Lower lobe of right lung (tissue), 2 donors: Measurements from ENCODE around the gene STK39. TPM values are rescaled to one million over a fixed set of nuclear protein-coding genes. Genes with fewer than 3 reads are reported as not detected.
"Not testable (repeated sequence)": the region's sequence is repeated elsewhere in the genome, so short reads cannot be mapped to it uniquely, and the experiment has no call there.

ENCODE experiments used
- ATAC-seq, 2 donors: fragments of 200-7000 bp; cut with Tn5 transposase; one replicate each; pipeline ENCODE4 v1.9.1; 2020 to 2022; ENCODE audit warnings: mild to moderate bottlenecking in 2 of 2, moderate library complexity in 2 of 2
- DNase-seq: peaks from one replicate; pipeline ENCODE4 v3.0.0-alpha.2; 2020
- H3K27ac ChIP-seq: fragments of 200-600 bp; one replicate; pipeline ENCODE4 v1.8.0; 2022
- H3K27me3 ChIP-seq: fragments of 200-600 bp; one replicate; pipeline ENCODE4 v1.8.0; 2022; ENCODE audit warnings: low read depth
- H3K36me3 ChIP-seq: fragments of 200-600 bp; one replicate; pipeline ENCODE4 v1.8.0; 2022; ENCODE audit warnings: mild to moderate bottlenecking
- H3K4me1 ChIP-seq: fragments of 200-600 bp; one replicate; pipeline ENCODE4 v1.8.0; 2022
- H3K4me3 ChIP-seq: fragments of 200-600 bp; one replicate; pipeline ENCODE4 v1.8.0; 2022; ENCODE audit warnings: mild to moderate bottlenecking
- H3K9me3 ChIP-seq: fragments of 200-600 bp; one replicate; pipeline ENCODE4 v1.8.0; 2022
- intact Hi-C: fragments of 100-400 bp; cut with DNase I; formaldehyde crosslinking; loops from one replicate; pipeline ENCODE4 v1.11.0; 2022
- total RNA-seq: library from RNA; stranded (reverse); fragmentation: NEBNext Ultra II Directional; extraction: Animal tissue kit (Norgen Biotek cat#: 25700); gene quantifications from one replicate; pipeline ENCODE4 v1.2.1, GENCODE V29; 2021
- TF ChIP-seq, protein P1 (sequence below): fragments of 200-600 bp; IDR thresholded peaks from one replicate; pipeline ENCODE4 v1.8.0; 2022; ENCODE audit warnings: antibody characterized with exemption, mild to moderate bottlenecking
- donor health status: DM: no; HTN: yes; CAD: no; lungs with severe emphysema.

Gene STK39
- total RNA-seq, 1 donor from 2014 or later, result 12.6 TPM

GRCh38 chr2:168289880-168290279 is 42.5 kb upstream of the STK39 start:
- Histone ChIP-seq H3K4me1 (no peaks in the 10 kb centered on the region), H3K27me3 (no peaks in the 10 kb centered on the region), H3K9me3 (no peaks in the 10 kb centered on the region), H3K4me3 (no peak overlapping the region), H3K27ac (no peak overlapping the region), H3K36me3 (no peaks in the 10 kb centered on the region)
- TF ChIP-seq, protein P1, sequence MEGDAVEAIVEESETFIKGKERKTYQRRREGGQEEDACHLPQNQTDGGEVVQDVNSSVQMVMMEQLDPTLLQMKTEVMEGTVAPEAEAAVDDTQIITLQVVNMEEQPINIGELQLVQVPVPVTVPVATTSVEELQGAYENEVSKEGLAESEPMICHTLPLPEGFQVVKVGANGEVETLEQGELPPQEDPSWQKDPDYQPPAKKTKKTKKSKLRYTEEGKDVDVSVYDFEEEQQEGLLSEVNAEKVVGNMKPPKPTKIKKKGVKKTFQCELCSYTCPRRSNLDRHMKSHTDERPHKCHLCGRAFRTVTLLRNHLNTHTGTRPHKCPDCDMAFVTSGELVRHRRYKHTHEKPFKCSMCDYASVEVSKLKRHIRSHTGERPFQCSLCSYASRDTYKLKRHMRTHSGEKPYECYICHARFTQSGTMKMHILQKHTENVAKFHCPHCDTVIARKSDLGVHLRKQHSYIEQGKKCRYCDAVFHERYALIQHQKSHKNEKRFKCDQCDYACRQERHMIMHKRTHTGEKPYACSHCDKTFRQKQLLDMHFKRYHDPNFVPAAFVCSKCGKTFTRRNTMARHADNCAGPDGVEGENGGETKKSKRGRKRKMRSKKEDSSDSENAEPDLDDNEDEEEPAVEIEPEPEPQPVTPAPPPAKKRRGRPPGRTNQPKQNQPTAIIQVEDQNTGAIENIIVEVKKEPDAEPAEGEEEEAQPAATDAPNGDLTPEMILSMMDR, result no peak
- ATAC-seq (no peak), DNase-seq (no peak)
- intact Hi-C loops, result no loop called here

DNA sequence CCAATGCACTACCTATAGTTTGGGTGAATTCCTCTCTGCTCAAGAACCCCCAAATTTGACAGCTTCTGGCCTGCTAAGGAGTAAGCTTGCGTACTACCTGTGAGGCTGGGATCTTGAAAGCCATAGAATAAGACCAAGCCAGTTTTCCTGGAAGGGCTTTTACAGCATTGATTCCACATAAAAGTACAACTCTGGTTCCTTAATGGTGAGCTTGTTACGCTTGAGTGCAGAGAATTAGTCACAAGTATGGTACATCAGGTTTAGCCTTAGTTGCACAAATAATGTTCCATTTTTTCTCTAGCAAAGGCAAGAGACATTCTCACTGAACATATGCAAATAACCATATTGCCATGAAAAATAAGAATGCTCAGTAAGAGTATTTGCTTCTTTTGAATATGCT is 39.1 kb upstream of the STK39 start:
- H3K36me3 ChIP-seq, result no peaks in the 10 kb centered on the region
- no peak overlapping the region for H3K27ac ChIP-seq
- no peak overlapping the region for H3K4me3 ChIP-seq
- no peak for ATAC-seq
- H3K4me1 ChIP-seq, result no peaks in the 10 kb centered on the region
- TF ChIP-seq, protein P1, result no peak
- H3K9me3 ChIP-seq, result no peaks in the 10 kb centered on the region
- no peak for DNase-seq
- intact Hi-C loops, result no loop called here
- no peaks in the 10 kb centered on the region for H3K27me3 ChIP-seq

- H3K27ac ChIP-seq, result no peak overlapping the region
- H3K4me1 ChIP-seq, result no peaks in the 10 kb centered on the region
- intact Hi-C loops, result no loop called here
- DNase-seq, result no peak
- peak in 1 of 2 donors; percentile 56 for ATAC-seq
- no peaks in the 10 kb centered on the region for H3K27me3 ChIP-seq
- H3K36me3 ChIP-seq, result no peaks in the 10 kb centered on the region
- TF ChIP-seq, protein P1, result no peak
- H3K4me3 ChIP-seq, result no peak overlapping the region
- H3K9me3 ChIP-seq, result no peaks in the 10 kb centered on the region
Measured at GRCh38 chr2:168278424-168278888, 31.1 kb upstream of the STK39 start.

- DNase-seq, result no peak
- TF ChIP-seq, protein P1, result no peak
- intact Hi-C loops, result no loop called here
- no peak for ATAC-seq
- Histone ChIP-seq H3K27me3 (no peaks in the 10 kb centered on the region), H3K4me1 (no peaks in the 10 kb centered on the region), H3K27ac (no peak overlapping the region), H3K4me3 (no peak overlapping the region), H3K36me3 (no peaks in the 10 kb centered on the region), H3K9me3 (no peaks in the 10 kb centered on the region)
Measured at GRCh38 chr2:168277276-168277675, 29.9 kb upstream of the STK39 start.

- Histone ChIP-seq H3K36me3 (no peaks in the 10 kb centered on the region), H3K9me3 (no peaks in the 10 kb centered on the region), H3K27ac (no peak overlapping the region), H3K4me3 (no peak overlapping the region), H3K4me1 (no peaks in the 10 kb centered on the region), H3K27me3 (no peaks in the 10 kb centered on the region)
- TF ChIP-seq, protein P1, result no peak
- intact Hi-C loops, result no loop called here
- no peak for DNase-seq
- ATAC-seq, result no peak
Measured at GRCh38 chr2:168272225-168272624, 24.8 kb upstream of the STK39 start.

DNA sequence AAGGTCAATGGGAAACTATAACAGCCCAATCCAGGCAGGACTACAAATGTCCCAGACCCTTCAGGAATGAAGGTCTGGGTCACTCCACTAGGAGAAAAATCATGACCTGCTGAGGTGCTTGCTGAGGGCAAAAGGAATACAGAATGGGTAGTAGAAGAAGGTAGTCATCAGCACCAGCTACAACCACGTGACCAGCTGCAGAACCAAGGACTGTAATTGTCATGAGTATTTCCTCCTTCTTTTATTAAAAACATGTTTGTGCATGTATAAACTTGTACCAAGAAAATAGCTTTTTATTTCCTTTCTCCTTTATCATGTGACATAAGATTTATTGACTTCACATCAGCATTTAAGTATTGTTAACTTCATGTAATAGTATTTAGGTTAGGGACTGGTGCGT is 15.5 kb upstream of the STK39 start:
- ATAC-seq, H3K4me1 ChIP-seq, H3K36me3 ChIP-seq, H3K9me3 ChIP-seq, H3K27me3 ChIP-seq, intact Hi-C loops, DNase-seq, H3K4me3 ChIP-seq, H3K27ac ChIP-seq: not testable (repeated sequence)
